Neural progenitor cell (in vitro differentiated cells): ENCODE data around the gene CFAP97D2.

Experiments
- CTCF ChIP-seq: fragments of 200-600 bp; sonication (generic); IDR thresholded peaks from 2 replicates; pipeline ENCODE4 v1.5.1; 2017; ENCODE audit warnings: antibody characterized with exemption, mild to moderate bottlenecking
- EZH2 ChIP-seq: fragments of 200-600 bp; sonication (generic); IDR thresholded peaks from 2 replicates; pipeline ENCODE4 v1.6.1; 2017; ENCODE audit warnings: antibody characterized with exemption, mild to moderate bottlenecking, moderate library complexity
- EZH2phosphoT487 ChIP-seq: fragments of 200-600 bp; sonication (generic); IDR thresholded peaks from 2 replicates; pipeline ENCODE4 v1.6.1; 2017; ENCODE audit warnings: antibody characterized with exemption

GRCh38 chr13:114173745-114174144 is 5.3 kb upstream of the CFAP97D2 start:
- TF ChIP-seq CTCF (no peak), EZH2 (no peak), EZH2phosphoT487 (no peak)
